Naive B cell (primary cell): ENCODE results near the gene SHC4. TPM values are rescaled to one million over a fixed set of nuclear protein-coding genes. Genes with fewer than 3 reads are reported as not detected.
"Not testable (repeated sequence)": the region's sequence is repeated elsewhere in the genome, so short reads cannot be mapped to it uniquely, and the experiment has no call there.

ENCODE experiments used
- ATAC-seq, 2 donors: fragments of 150-1000 bp; cut with Tn5 transposase; 2 replicates each; pipeline ENCODE4 v1.10.0; 2021; ENCODE audit warnings: low read depth in 2 of 2, mild to moderate bottlenecking in 2 of 2, moderate library complexity in 2 of 2
- DNase-seq: peaks from one replicate; pipeline ENCODE4 v3.0.0; 2022
- H3K27ac Mint-ChIP-seq, 6 donors: one replicate each; pipeline ENCODE4 v1.8.0; 2020 to 2022; ENCODE audit warnings: mild to moderate bottlenecking in 6 of 6, mixed read lengths in 6 of 6, moderate library complexity in 5 of 6, inconsistent platforms in 2 of 6
- H3K27me3 Mint-ChIP-seq, 3 donors: one replicate each; pipeline ENCODE4 v1.8.0; 2021 to 2022; ENCODE audit warnings: mixed read lengths in 3 of 3, mild to moderate bottlenecking in 1 of 3
- H3K36me3 Mint-ChIP-seq, 2 donors: one replicate each; pipeline ENCODE4 v1.8.0; 2020 to 2022; ENCODE audit warnings: mixed read lengths in 2 of 2, inconsistent platforms in 1 of 2, mild to moderate bottlenecking in 1 of 2
- H3K4me1 Mint-ChIP-seq, 3 donors: one replicate each; pipeline ENCODE4 v1.8.0; 2020 to 2022; ENCODE audit warnings: mixed read lengths in 3 of 3, inconsistent platforms in 1 of 3, mild to moderate bottlenecking in 1 of 3, moderate library complexity in 1 of 3
- H3K4me3 Mint-ChIP-seq, 8 donors: one replicate each; pipeline ENCODE4 v1.8.0; 2020 to 2022; ENCODE audit warnings: mild to moderate bottlenecking in 8 of 8, mixed read lengths in 8 of 8, moderate library complexity in 8 of 8, inconsistent platforms in 2 of 8
- H3K9me3 Mint-ChIP-seq, 7 donors: one replicate each; pipeline ENCODE4 v1.8.0; 2020 to 2022; ENCODE audit warnings: mixed read lengths in 7 of 7, mild to moderate bottlenecking in 5 of 7, inconsistent platforms in 2 of 7, moderate library complexity in 1 of 7
- polyA plus RNA-seq, 6 donors: library from polyadenylated mRNA; unstranded; fragments of 300-500 nt; fragmentation: Illumina TruSeq; gene quantifications; one replicate each; pipeline ENCODE4 v1.2.3, GENCODE V29; 2021; ENCODE audit warnings: low read depth in 6 of 6

SHC4 gene
- polyA plus RNA-seq, 6 donors from 2014 or later, result not detected

DNA sequence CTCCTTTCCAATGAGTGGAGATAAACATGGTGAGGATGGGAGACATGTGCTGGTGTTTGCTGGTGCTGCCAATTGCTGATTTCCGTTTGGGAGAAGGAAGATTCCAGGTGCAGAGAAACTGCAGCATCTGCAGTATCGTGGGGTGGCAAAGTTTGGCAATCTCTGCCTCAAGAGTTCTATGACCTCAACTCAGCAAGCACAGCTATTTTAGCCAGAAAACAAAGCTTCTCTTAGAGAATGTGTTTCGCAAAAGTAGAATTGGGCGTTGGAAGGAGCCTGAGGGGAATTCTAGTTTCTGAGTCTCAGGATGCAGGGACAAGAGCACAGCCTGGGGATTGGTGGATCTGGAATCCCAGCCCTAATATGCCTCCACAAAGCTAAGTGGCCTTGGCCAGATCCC, 18.2 kb upstream of the SHC4 start:
- Mint-ChIP-seq H3K4me3 (no peak overlapping the region), H3K4me1 (no peaks in the 10 kb centered on the region), H3K27ac (peak overlapping the region in 1 of 6 donors; percentile 16), H3K36me3 (no peaks in the 10 kb centered on the region), H3K27me3 (peaks cover 20 to 29% (median 24%) of the 10 kb centered on the region in 3 donors), H3K9me3 (no peaks in the 10 kb centered on the region)
- no peak for ATAC-seq
- no peak for DNase-seq

DNA sequence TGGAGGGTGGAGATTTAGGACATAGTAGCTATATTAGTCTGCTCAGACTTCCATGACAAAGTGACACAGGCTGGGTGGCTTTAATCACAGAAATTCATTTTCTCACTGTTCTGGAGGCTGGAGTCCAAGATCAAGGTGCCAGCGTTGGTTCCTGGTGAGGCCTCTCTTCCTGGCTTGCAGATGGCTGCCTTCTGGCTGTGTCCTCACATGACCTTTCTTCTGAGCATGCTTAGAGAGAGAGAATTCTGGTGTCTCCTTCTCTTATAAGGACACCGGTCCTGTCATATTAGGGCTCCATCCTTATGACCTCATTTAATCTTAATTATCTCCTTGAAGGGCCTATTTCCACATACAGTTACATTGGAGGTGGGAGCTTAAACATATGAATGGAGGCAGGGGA, 14.9 kb upstream of the SHC4 start:
- peaks cover 0 to 11% (median 0%) of the 10 kb centered on the region in 3 donors for H3K4me1 Mint-ChIP-seq
- ATAC-seq, result no peak
- no peak overlapping the region for H3K27ac Mint-ChIP-seq
- H3K9me3 Mint-ChIP-seq, result no peaks in the 10 kb centered on the region
- peaks cover 27 to 39% (median 35%) of the 10 kb centered on the region in 3 donors for H3K27me3 Mint-ChIP-seq
- DNase-seq, result no peak
- no peak overlapping the region for H3K4me3 Mint-ChIP-seq
- H3K36me3 Mint-ChIP-seq, result no peaks in the 10 kb centered on the region

- Mint-ChIP-seq H3K27me3 (peaks cover 31 to 44% (median 33%) of the 10 kb centered on the region in 3 donors), H3K36me3 (no peaks in the 10 kb centered on the region), H3K4me1 (peaks cover 0 to 11% (median 0%) of the 10 kb centered on the region in 3 donors), H3K4me3 (peak overlapping the region in 7 of 8 donors; percentile 45 to 63 (median 58)), H3K27ac (no peak overlapping the region), H3K9me3 (no peaks in the 10 kb centered on the region)
- ATAC-seq (no peak), DNase-seq (no peak)
Measured at GRCh38 chr15:48976444-48977088, 12.8 kb upstream of the SHC4 start.

DNA sequence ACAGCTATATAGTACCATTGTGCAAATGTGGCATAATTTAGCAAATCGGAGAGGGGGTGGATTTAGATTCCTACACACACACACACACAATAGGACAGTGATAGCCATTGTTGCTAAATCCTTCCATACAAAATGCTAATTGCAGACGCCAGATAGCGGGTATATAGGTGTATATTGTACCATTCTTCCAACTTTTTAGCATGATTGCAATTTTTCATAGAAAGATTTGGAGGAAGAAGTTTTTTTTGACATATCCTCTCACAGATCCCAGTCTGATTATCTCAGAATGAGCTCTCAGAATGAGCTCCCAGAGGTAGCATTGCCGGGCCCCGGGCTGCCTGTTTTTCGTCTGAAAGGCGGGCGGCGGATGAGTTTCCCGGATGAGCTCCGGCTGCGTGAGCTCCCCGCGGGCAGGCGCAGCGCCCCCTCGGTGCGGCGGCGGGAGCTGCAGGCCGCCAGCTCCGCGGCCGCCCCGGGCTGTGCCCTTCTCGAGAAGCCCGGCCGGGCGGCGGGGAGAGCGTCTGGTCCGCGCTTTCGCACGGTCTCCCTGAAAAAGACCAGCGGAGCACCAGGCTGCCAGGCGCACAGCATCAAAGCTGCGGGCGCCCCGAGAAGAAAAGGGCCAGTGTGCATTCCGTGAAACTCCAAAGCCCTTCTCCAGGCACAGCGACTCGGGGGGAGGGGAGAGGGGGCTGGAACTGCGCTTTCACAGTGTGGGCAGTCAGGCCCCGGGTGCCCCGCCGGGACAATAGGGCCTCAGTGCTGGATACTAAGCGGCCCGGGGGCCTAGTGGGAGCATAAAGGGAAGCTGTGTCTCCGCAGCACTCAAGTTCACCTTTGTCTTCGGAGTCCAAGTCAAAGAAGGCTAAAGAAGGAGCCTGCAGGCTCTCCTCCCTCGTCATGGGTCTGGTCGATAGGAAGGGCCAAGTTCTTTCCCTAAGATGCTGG, 12.0 kb upstream of the SHC4 start:
- peaks cover 33 to 37% (median 35%) of the 10 kb centered on the region in 3 donors for H3K27me3 Mint-ChIP-seq
- H3K4me3 Mint-ChIP-seq, result peak overlapping the region; percentile 45 to 75 (median 59)
- H3K4me1 Mint-ChIP-seq, result peaks cover 0 to 11% (median 0%) of the 10 kb centered on the region in 3 donors
- no peaks in the 10 kb centered on the region for H3K9me3 Mint-ChIP-seq
- ATAC-seq, result peak; percentile 97
- H3K36me3 Mint-ChIP-seq, result no peaks in the 10 kb centered on the region
- H3K27ac Mint-ChIP-seq, result no peak overlapping the region
- DNase-seq, result peak; percentile 69

GRCh38 chr15:48974882-48975281, 11.2 kb upstream of the SHC4 start:
- ATAC-seq (no peak), DNase-seq (no peak)
- Mint-ChIP-seq H3K36me3 (no peaks in the 10 kb centered on the region), H3K27me3 (peaks cover 24 to 40% (median 31%) of the 10 kb centered on the region in 3 donors), H3K27ac (no peak overlapping the region), H3K4me1 (peaks cover 0 to 11% (median 0%) of the 10 kb centered on the region in 3 donors), H3K9me3 (peaks cover 0 to 2% (median 0%) of the 10 kb centered on the region in 7 donors), H3K4me3 (peak overlapping the region in 4 of 8 donors; percentile 3 to 59 (median 32))

DNA sequence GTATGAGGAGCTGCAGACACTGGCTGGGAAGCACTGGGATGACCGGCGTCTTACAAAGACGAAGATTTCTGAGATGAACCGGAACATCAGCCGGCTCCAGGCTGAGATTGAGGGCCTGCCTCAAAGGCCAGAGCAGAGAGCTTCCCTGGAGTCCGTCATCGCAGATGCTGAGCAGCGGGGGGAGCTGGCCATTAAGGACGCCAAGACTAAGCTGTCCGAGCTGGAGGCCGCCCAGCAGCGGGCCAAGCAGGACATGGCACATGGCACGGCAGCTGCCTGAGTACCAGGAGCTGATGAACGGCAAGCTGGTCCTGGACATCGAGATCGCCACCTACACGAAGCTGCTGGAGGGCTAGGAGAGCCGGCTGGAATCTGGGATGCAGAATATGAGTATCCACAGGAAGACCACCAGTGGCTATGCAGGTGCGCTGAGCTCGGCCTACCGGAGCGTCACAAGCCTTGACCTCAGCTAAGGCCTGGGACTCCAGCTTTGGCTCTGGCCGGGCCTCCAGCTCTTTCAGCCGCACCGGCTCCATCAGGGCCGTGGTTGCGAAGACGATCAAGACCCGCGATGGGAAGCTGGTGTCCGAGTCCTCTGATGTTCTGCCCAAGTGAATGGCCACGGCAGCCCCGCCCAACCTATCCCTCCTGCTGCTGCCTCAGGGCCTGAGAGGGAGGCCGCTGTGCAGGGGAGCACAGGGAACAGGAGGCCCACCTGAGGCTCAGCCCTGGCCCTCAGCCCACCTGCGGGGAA, 9.2 kb upstream of the SHC4 start:
- H3K4me3 Mint-ChIP-seq, result no peak overlapping the region

GRCh38 chr15:48970926-48971325, 7.2 kb upstream of the SHC4 start:
- H3K9me3 Mint-ChIP-seq, H3K4me3 Mint-ChIP-seq, H3K27ac Mint-ChIP-seq, H3K36me3 Mint-ChIP-seq, ATAC-seq, DNase-seq: not testable (repeated sequence)
- Mint-ChIP-seq H3K4me1 (peaks cover 0 to 11% (median 0%) of the 10 kb centered on the region in 3 donors), H3K27me3 (peaks cover 39 to 52% (median 48%) of the 10 kb centered on the region in 3 donors)

More for the DNA sequence above, 9.2 kb upstream of the SHC4 start:
- no peaks in the 10 kb centered on the region for H3K36me3 Mint-ChIP-seq
- peaks cover 0 to 11% (median 0%) of the 10 kb centered on the region in 3 donors for H3K4me1 Mint-ChIP-seq
- H3K27me3 Mint-ChIP-seq, result peaks cover 30 to 44% (median 38%) of the 10 kb centered on the region in 3 donors
- no peak overlapping the region for H3K27ac Mint-ChIP-seq
- peaks cover 0 to 2% (median 0%) of the 10 kb centered on the region in 7 donors for H3K9me3 Mint-ChIP-seq
- DNase-seq (no peak), ATAC-seq (no peak)

- H3K36me3 Mint-ChIP-seq, result peaks cover 0 to 8% of the 10 kb centered on the region in 2 donors
- H3K9me3 Mint-ChIP-seq, result peaks cover 0 to 5% (median 0%) of the 10 kb centered on the region in 7 donors
- H3K27ac Mint-ChIP-seq, result no peak overlapping the region
- peaks cover 15 to 20% (median 19%) of the 10 kb centered on the region in 3 donors for H3K4me1 Mint-ChIP-seq
- DNase-seq (no peak), ATAC-seq (no peak)
- H3K4me3 Mint-ChIP-seq, result no peak overlapping the region
- peaks cover 45 to 72% (median 67%) of the 10 kb centered on the region in 3 donors for H3K27me3 Mint-ChIP-seq
Measured at GRCh38 chr15:48968066-48968465, 4.3 kb upstream of the SHC4 start.

DNA sequence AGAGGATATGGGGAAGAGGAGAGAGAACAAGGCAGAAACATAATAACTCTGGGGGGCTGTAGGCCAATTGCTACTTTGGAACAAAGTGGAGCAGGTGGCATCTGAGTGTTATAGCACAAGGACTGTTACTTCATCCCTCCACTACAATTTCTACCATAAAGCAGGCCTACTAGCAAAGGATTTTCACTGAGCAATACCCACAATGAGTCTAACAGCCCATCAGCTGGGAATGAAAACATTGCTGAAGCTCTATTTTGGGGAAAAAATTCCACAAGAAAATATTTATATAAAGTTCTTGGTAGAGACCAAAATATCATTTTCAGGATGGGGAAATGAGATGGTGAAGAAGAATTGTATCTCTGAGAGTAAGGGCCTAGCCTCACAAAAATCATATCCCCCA, 3.6 kb upstream of the SHC4 start:
- Mint-ChIP-seq H3K36me3 (peaks cover 0 to 8% of the 10 kb centered on the region in 2 donors), H3K27me3 (peaks cover 45 to 74% (median 71%) of the 10 kb centered on the region in 3 donors), H3K27ac (no peak overlapping the region), H3K4me3 (no peak overlapping the region), H3K4me1 (peaks cover 15 to 27% (median 23%) of the 10 kb centered on the region in 3 donors), H3K9me3 (peaks cover 0 to 5% (median 0%) of the 10 kb centered on the region in 7 donors)
- ATAC-seq (no peak), DNase-seq (no peak)

GRCh38 chr15:48966595-48967301, 3.0 kb upstream of the SHC4 start:
- Mint-ChIP-seq H3K27ac (no peak overlapping the region), H3K36me3 (peaks cover 0 to 8% of the 10 kb centered on the region in 2 donors), H3K27me3 (peaks cover 50 to 73% (median 70%) of the 10 kb centered on the region in 3 donors), H3K9me3 (peaks cover 0 to 5% (median 0%) of the 10 kb centered on the region in 7 donors), H3K4me1 (peaks cover 15 to 27% (median 25%) of the 10 kb centered on the region in 3 donors), H3K4me3 (no peak overlapping the region)
- ATAC-seq (no peak), DNase-seq (no peak)

- no peak for ATAC-seq
- Mint-ChIP-seq H3K27ac (no peak overlapping the region), H3K4me3 (no peak overlapping the region)
Measured at GRCh38 chr15:48965972-48966371, 2.3 kb upstream of the SHC4 start.

GRCh38 chr15:48964898-48965297, 1.2 kb upstream of the SHC4 start:
- no peak overlapping the region for H3K27ac Mint-ChIP-seq
- DNase-seq (no peak), ATAC-seq (no peak)
- peak overlapping the region in 4 of 8 donors; percentile 5 to 75 (median 41) for H3K4me3 Mint-ChIP-seq
- peaks cover 56 to 85% (median 75%) of the 10 kb centered on the region in 3 donors for H3K27me3 Mint-ChIP-seq
- peaks cover 0 to 8% of the 10 kb centered on the region in 2 donors for H3K36me3 Mint-ChIP-seq
- peaks cover 0 to 4% (median 0%) of the 10 kb centered on the region in 7 donors for H3K9me3 Mint-ChIP-seq
- H3K4me1 Mint-ChIP-seq, result peaks cover 15 to 27% (median 25%) of the 10 kb centered on the region in 3 donors

More at GRCh38 chr15:48965972-48966371, 2.3 kb upstream of the SHC4 start:
- Mint-ChIP-seq H3K36me3 (peaks cover 0 to 8% of the 10 kb centered on the region in 2 donors), H3K27me3 (peaks cover 51 to 76% (median 75%) of the 10 kb centered on the region in 3 donors), H3K4me1 (peaks cover 15 to 27% (median 25%) of the 10 kb centered on the region in 3 donors), H3K9me3 (peaks cover 0 to 5% (median 0%) of the 10 kb centered on the region in 7 donors)
- no peak for DNase-seq
